ENCODE data around the gene SLC51A.
A peak's percentile ranks its signal among the peaks of the same experiment; 100 is the strongest.

Gene SLC51A

GRCh38 chr3:196217307-196218154 lies 1.2 kb downstream of the SLC51A start:
- no peak for DNase-seq

- no peak for DNase-seq
Measured at GRCh38 chr3:196218155-196218712, 1.9 kb downstream of the SLC51A start.

- peak; percentile 63 to 72 for DNase-seq
Measured at GRCh38 chr3:196219194-196219969, 3.0 kb downstream of the SLC51A start.

- DNase-seq = no peak
Measured at GRCh38 chr3:196219970-196220311, 3.6 kb downstream of the SLC51A start.

GRCh38 chr3:196220587-196220986 lies 4.3 kb downstream of the SLC51A start:
- no peak for DNase-seq

- no peak for DNase-seq
Measured at GRCh38 chr3:196220991-196221390, 4.7 kb downstream of the SLC51A start.

GRCh38 chr3:196222876-196223595 lies 6.7 kb downstream of the SLC51A start:
- no peak for DNase-seq

- no peak for DNase-seq
Measured at GRCh38 chr3:196225086-196225485, 8.8 kb downstream of the SLC51A start.

- DNase-seq = no peak
Measured at GRCh38 chr3:196225763-196226364, 9.5 kb downstream of the SLC51A start.

GRCh38 chr3:196227121-196227561 lies 10.8 kb downstream of the SLC51A start:
- DNase-seq = no peak

- DNase-seq = no peak
Measured at GRCh38 chr3:196227629-196228493, 11.5 kb downstream of the SLC51A start.

GRCh38 chr3:196232154-196232881 lies 16.0 kb downstream of the SLC51A start:
- DNase-seq = no peak

GRCh38 chr3:196232882-196233251 lies 16.5 kb downstream of the SLC51A start:
- DNase-seq = no peak

- DNase-seq = no peak
Measured at GRCh38 chr3:196235452-196236122, 19.3 kb downstream of the SLC51A start.

- DNase-seq = no peak
Measured at GRCh38 chr3:196236223-196236622, 19.9 kb downstream of the SLC51A start.

- no peak for DNase-seq
Measured at GRCh38 chr3:196237203-196237602, 20.9 kb downstream of the SLC51A start.

- no peak for DNase-seq
Measured at GRCh38 chr3:196238612-196239560, 22.6 kb downstream of the SLC51A start.

GRCh38 chr3:196240424-196240823 lies 24.1 kb downstream of the SLC51A start:
- DNase-seq = no peak

- DNase-seq = no peak
Measured at GRCh38 chr3:196241704-196242103, 25.4 kb downstream of the SLC51A start.
